ENCODE measurements around the gene SLC25A47. TPM values are rescaled to one million over a fixed set of nuclear protein-coding genes. Genes with fewer than 3 reads are reported as not detected.
A peak's percentile ranks its signal among the peaks of the same experiment; 100 is the strongest.

Gene SLC25A47
- total and polyA plus RNA-seq, 2 of the 4 experiments (the other 2 are of a cell fraction): not detected

- H2AK5ac ChIP-seq (ENCODE audit: low read depth, low read length): no peak overlapping the region
- DNase-seq (no peak), ATAC-seq (ENCODE audit: low read depth) (peak; percentile 15; the same call in 1 of the 2 replicates)
- H2BK15ac ChIP-seq (ENCODE audit: low read depth, low read length): no peak overlapping the region
- no peak overlapping the region for H4K5ac ChIP-seq (ENCODE audit: low read depth, low read length)
- no peaks in the 10 kb centered on the region for H3K27me3 ChIP-seq (ENCODE audit: control insufficient read depth, insufficient read depth, low read length)
- no peak overlapping the region for H2BK20ac ChIP-seq (ENCODE audit: low read depth, low read length)
- H3K4me1 ChIP-seq (ENCODE audit: control insufficient read depth, insufficient read depth, low read length): no peaks in the 10 kb centered on the region
- H3K4ac ChIP-seq (ENCODE audit: low read depth, low read length): no peak overlapping the region
- no peak overlapping the region for H2AK9ac ChIP-seq (replicated peaks; ENCODE audit: low read depth, low read length, poor library complexity)
- no TSS peak for BruUV-seq (replicated peaks)
- no peak overlapping the region for H3K4me3 ChIP-seq (ENCODE audit: insufficient read depth, low read depth, low read length)
- intact Hi-C loops (cut with micrococcal nuclease): no loop called here
- no peak overlapping the region for H3K23ac ChIP-seq (ENCODE audit: low read depth, low read length)
- dilution Hi-C loops (cut with HindIII; ENCODE audit: low sequenced_read_pairs, unreplicated experiment): no loop called here
- H3K9ac ChIP-seq (ENCODE audit: low read depth, low read length): no peak overlapping the region
- POLR2A ChIA-PET (ENCODE audit: unreplicated experiment): interaction anchor here (0.8 kb wide), 1 partner anchor 9 kb away, joined by 3 read pairs; no protein-coding TSS in a partner anchor
- H2BK5ac ChIP-seq (ENCODE audit: low read depth, low read length, poor library complexity, severe bottlenecking): no peak overlapping the region
- in situ Hi-C loops (cut with MboI; ENCODE audit: low sequenced_read_pairs): no loop called here
- H3K9me1 ChIP-seq (ENCODE audit: insufficient read depth, low read length): no peaks in the 10 kb centered on the region
- H3K14ac ChIP-seq (replicated peaks; ENCODE audit: low read depth, low read length): no peak overlapping the region
- WGBS, 2 experiments (ENCODE audit: extremely low coverage in 2 of 2, insufficient read length in 1 of 2): 70% methylated on average over 4 of the region's 13 CpGs; no CpG with 5 or more reads in 1 of the 2 experiments
- TF ChIP-seq MXI1 (IDR thresholded peaks at IDR 0.05; ENCODE audit: borderline replicate concordance, low read depth, low read length): no peak
- no peak overlapping the region for H2BK120ac ChIP-seq (ENCODE audit: low read depth, low read length)
- H4K8ac ChIP-seq (ENCODE audit: low read depth in 2 of 2, low read length in 2 of 2): no peak overlapping the region
- CTCF ChIA-PET: no interaction called here
- no peak overlapping the region for H3K27ac ChIP-seq (ENCODE audit: insufficient read depth, low read length)
- no peak overlapping the region for H3K4me2 ChIP-seq (ENCODE audit: low read depth, low read length)
- H4K91ac ChIP-seq (ENCODE audit: insufficient read depth, low read depth, low read length): no peak overlapping the region
- no peak overlapping the region for H3K18ac ChIP-seq (ENCODE audit: low read depth, low read length)
- no peak overlapping the region for H3K56ac ChIP-seq (ENCODE audit: extremely low read depth, insufficient read depth, low read length)
- H2AFZ ChIP-seq (replicated peaks; ENCODE audit: low read length, poor library complexity): no peak overlapping the region
- no peaks in the 10 kb centered on the region; the same call in 1 of the 2 replicates for H4K20me1 ChIP-seq (ENCODE audit: insufficient read depth, low read length)
- H3K36me3 ChIP-seq (ENCODE audit: control insufficient read depth, insufficient read depth, low read length): peaks cover 21% of the 10 kb centered on the region
- no peaks in the 10 kb centered on the region for H3K79me1 ChIP-seq (ENCODE audit: low read depth in 1 of 2, low read length in 2 of 2)
- H3K9me3 ChIP-seq (ENCODE audit: control insufficient read depth, insufficient read depth, low read length): no peaks in the 10 kb centered on the region
These were observed 7.3 kb downstream of the SLC25A47 start for GRCh38 chr14:100330388-100330931.
